Cardiac fibroblast (primary cell): ENCODE results near the gene AGMO.

ENCODE experiments used
- DNase-seq, 2 donors: peaks; one replicate each; pipeline versions ENCODE4 v3.0.0 to v3.0.0-alpha.2; 2010; ENCODE audit warnings: low read depth in 2 of 2
- H3K4me3 ChIP-seq, 2 donors: replicated peaks in 1 of 2; 1 replicate in 1 of 2; 2 replicates in 1 of 2; pipeline ENCODE4 v1.5.1; 2011; ENCODE audit warnings: low read depth in 2 of 2, low read length in 2 of 2, mild to moderate bottlenecking in 2 of 2, moderate library complexity in 1 of 2
- CTCF ChIP-seq: IDR thresholded peaks from one replicate; pipeline ENCODE4 v1.5.1; 2011; ENCODE audit warnings: low read depth, mild to moderate bottlenecking, low read length, inconsistent platforms

AGMO gene

GRCh38 chr7:15494711-15495110, 67.1 kb downstream of the AGMO start:
- no peak for TF ChIP-seq CTCF
- DNase-seq, result no peak
- no peak overlapping the region for H3K4me3 ChIP-seq

- TF ChIP-seq CTCF, result no peak
- H3K4me3 ChIP-seq, result no peak overlapping the region
- no peak for DNase-seq
Observed at GRCh38 chr7:15491361-15491760, 70.5 kb downstream of the AGMO start.

GRCh38 chr7:15490291-15490690, 71.5 kb downstream of the AGMO start:
- no peak for TF ChIP-seq CTCF
- DNase-seq, result no peak
- no peak overlapping the region for H3K4me3 ChIP-seq

DNA sequence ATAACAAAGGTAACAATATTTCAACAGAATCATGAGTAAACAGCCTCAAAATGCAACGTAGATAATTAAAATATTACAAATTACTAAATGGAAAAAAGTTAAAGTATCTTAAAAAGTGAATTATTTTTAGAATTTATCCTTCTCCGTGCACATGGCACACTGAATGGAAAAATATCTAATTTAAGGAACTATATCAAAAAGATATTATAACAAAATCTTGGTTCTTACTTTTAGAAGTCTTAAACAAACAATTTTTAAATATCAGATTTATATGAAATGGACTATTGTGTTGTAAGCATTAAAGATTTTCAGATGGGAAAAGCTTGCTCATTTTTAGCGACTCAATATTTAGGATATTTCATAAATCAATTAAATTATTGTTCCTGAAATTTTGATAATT, 72.0 kb downstream of the AGMO start:
- no peak overlapping the region for H3K4me3 ChIP-seq
- no peak for TF ChIP-seq CTCF
- DNase-seq, result no peak

DNA sequence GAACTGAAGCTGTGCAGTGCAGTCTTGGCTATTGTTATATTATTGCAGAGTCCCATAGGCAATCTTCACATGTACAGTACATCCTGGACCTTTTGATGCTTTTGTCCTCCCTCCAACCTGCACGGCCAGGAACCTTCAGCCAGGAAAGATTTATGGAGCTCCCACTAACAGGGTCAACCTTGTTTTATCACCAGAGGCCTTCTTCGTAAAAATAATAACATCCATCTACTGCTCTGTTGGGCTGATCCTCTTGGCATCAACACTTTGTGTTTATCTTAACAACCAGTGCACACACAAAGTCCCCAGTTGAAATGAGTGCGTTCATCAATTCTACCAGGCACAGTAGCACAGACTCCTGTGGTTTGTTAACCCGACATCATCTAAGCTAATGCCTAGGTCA, 72.4 kb downstream of the AGMO start:
- H3K4me3 ChIP-seq, result no peak overlapping the region

DNA sequence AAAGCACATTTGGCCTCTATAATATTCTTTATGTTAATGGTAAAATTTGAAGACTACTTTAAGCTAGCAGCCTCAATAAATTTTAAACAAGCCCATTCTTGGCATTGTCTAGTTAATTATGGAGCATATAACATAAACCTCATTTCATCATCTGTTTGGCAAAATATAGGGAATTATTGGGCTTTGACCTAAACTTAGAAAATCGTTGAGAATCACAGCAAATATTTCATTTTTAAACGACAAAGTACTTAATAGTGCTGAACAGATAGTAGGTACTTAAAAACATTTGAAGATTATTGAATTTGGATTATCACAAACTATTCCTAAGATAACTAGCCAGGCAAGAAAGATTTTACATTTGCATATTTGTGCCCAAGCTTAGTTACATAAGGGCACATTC, 73.4 kb downstream of the AGMO start:
- no peak overlapping the region for H3K4me3 ChIP-seq
- no peak for TF ChIP-seq CTCF
- DNase-seq, result no peak

More for the DNA sequence above, 72.4 kb downstream of the AGMO start:
- DNase-seq, result peak in 1 of 2 donors; percentile 18
- TF ChIP-seq CTCF, result no peak

- no peak for TF ChIP-seq CTCF
- no peak overlapping the region for H3K4me3 ChIP-seq
- DNase-seq, result no peak
Observed at GRCh38 chr7:15487896-15488295, 73.9 kb downstream of the AGMO start.
